MM.1S (cell line): ENCODE measurements around the gene NDUFAF8.

Experiments
- DNase-seq: peaks from one replicate; pipeline ENCODE4 v3.0.0-alpha.2; 2015
- H2AFZ ChIP-seq: fragments of 300-600 bp; sonication (generic); 2 replicates; pipeline ENCODE4 v1.6.0; 2016; ENCODE audit warnings: antibody characterized with exemption, low read length
- H3F3A ChIP-seq: fragments of 300-600 bp; sonication (generic); 2 replicates; pipeline ENCODE4 v1.6.1; 2016; ENCODE audit warnings: mild to moderate bottlenecking, antibody characterized with exemption, low read length, moderate library complexity, mixed read lengths; ENCODE audit not compliant: insufficient read depth
- H3K27ac ChIP-seq: fragments of 300-600 bp; sonication (generic); 2 replicates; pipeline ENCODE4 v1.5.1; 2016; ENCODE audit warnings: mild to moderate bottlenecking, low read length
- H3K27me3 ChIP-seq: fragments of 300-600 bp; sonication (generic); replicated peaks from 2 replicates; pipeline ENCODE4 v1.6.0; 2016; ENCODE audit warnings: low read length; ENCODE audit not compliant: insufficient read depth
- H3K36me3 ChIP-seq: fragments of 300-600 bp; sonication (generic); replicated peaks from 2 replicates; pipeline ENCODE4 v1.6.1; 2016; ENCODE audit warnings: mild to moderate bottlenecking, low read length, mixed read lengths; ENCODE audit not compliant: insufficient read depth
- H3K4me1 ChIP-seq: fragments of 300-600 bp; sonication (generic); 2 replicates; pipeline ENCODE4 v1.6.1; 2016; ENCODE audit warnings: low read length, mixed read lengths
- H3K4me2 ChIP-seq: fragments of 300-600 bp; sonication (generic); 2 replicates; pipeline ENCODE4 v1.6.0; 2016; ENCODE audit warnings: low read depth, low read length
- H3K4me3 ChIP-seq: fragments of 300-600 bp; sonication (generic); 2 replicates; pipeline ENCODE4 v1.5.1; 2016; ENCODE audit warnings: low read length, mixed read lengths
- H3K79me2 ChIP-seq: fragments of 300-600 bp; sonication (generic); 2 replicates; pipeline ENCODE4 v1.6.1; 2016; ENCODE audit warnings: mixed run types, low read length, mixed read lengths
- H3K9ac ChIP-seq: fragments of 300-600 bp; sonication (generic); 2 replicates; pipeline ENCODE4 v1.6.1; 2016; ENCODE audit warnings: low read length, mixed read lengths
- H3K9me2 ChIP-seq: fragments of 300-600 bp; sonication (generic); replicated peaks from 2 replicates; pipeline ENCODE4 v1.6.1; 2016; ENCODE audit warnings: mild to moderate bottlenecking, low read length, mixed read lengths; ENCODE audit not compliant: insufficient read depth
- H3K9me3 ChIP-seq: fragments of 300-600 bp; sonication (generic); replicated peaks from 2 replicates; pipeline ENCODE4 v1.6.1; 2016; ENCODE audit warnings: mild to moderate bottlenecking, low read length, mixed read lengths; ENCODE audit not compliant: insufficient read depth
- H4K20me1 ChIP-seq: fragments of 300-600 bp; sonication (generic); 2 replicates; pipeline ENCODE4 v1.6.1; 2016; ENCODE audit warnings: mild to moderate bottlenecking, low read length, moderate library complexity, mixed read lengths; ENCODE audit not compliant: insufficient read depth
- CTCF ChIP-seq: fragments of 300-600 bp; sonication (generic); IDR thresholded peaks from 2 replicates; pipeline ENCODE4 v1.5.1; 2016; ENCODE audit warnings: antibody characterized with exemption, low read length, mixed read lengths
- EZH2 ChIP-seq: fragments of 300-600 bp; sonication (generic); optimal IDR thresholded peaks from 2 replicates; pipeline ENCODE3; 2017; ENCODE audit warnings: low read depth, mild to moderate bottlenecking, antibody characterized with exemption, low read length, mixed read lengths
- EZH2phosphoT487 ChIP-seq: fragments of 300-600 bp; sonication (generic); IDR thresholded peaks from 2 replicates; pipeline ENCODE4 v1.6.1; 2018; ENCODE audit warnings: antibody characterized with exemption, low read length

The NDUFAF8 gene

GRCh38 chr17:81259058-81259605 is 20.0 kb downstream of the NDUFAF8 start:
- no peak overlapping the region for H3K4me2 ChIP-seq
- H2AFZ ChIP-seq = no peak overlapping the region
- no peak overlapping the region for H3K9ac ChIP-seq
- no peaks in the 10 kb centered on the region for H3K27me3 ChIP-seq
- 0 out of 2 replicates have a peak, but pooled peaks cover 3% of the 10 kb centered on the region for H3K36me3 ChIP-seq
- H3K27ac ChIP-seq = no peak overlapping the region
- DNase-seq = no peak
- H3K4me3 ChIP-seq = no peak overlapping the region
- H4K20me1 ChIP-seq = no peaks in the 10 kb centered on the region
- H3F3A ChIP-seq = no peaks in the 10 kb centered on the region
- H3K4me1 ChIP-seq = no peaks in the 10 kb centered on the region
- no peaks in the 10 kb centered on the region for H3K9me2 ChIP-seq
- no peaks in the 10 kb centered on the region for H3K79me2 ChIP-seq
- no peaks in the 10 kb centered on the region for H3K9me3 ChIP-seq
- TF ChIP-seq EZH2phosphoT487 (no peak), EZH2 (no peak), CTCF (no peak)

GRCh38 chr17:81260171-81260570 is 21.1 kb downstream of the NDUFAF8 start:
- Histone ChIP-seq H3K79me2 (no peaks in the 10 kb centered on the region), H3K27ac (no peak overlapping the region), H3K4me2 (no peak overlapping the region), H4K20me1 (no peaks in the 10 kb centered on the region), H3K27me3 (no peaks in the 10 kb centered on the region), H3K9me3 (no peaks in the 10 kb centered on the region), H3K9me2 (no peaks in the 10 kb centered on the region), H2AFZ (no peak overlapping the region), H3K36me3 (0 out of 2 replicates have a peak, but pooled peaks cover 3% of the 10 kb centered on the region), H3K9ac (no peak overlapping the region), H3K4me3 (no peak overlapping the region), H3K4me1 (no peaks in the 10 kb centered on the region), H3F3A (no peaks in the 10 kb centered on the region)
- no peak for DNase-seq
- no peak for TF ChIP-seq EZH2
- no peak for TF ChIP-seq EZH2phosphoT487
- no peak for TF ChIP-seq CTCF

GRCh38 chr17:81260641-81261040 is 21.5 kb downstream of the NDUFAF8 start:
- H2AFZ ChIP-seq = no peak overlapping the region
- no peak overlapping the region for H3K4me2 ChIP-seq
- H3K9me3 ChIP-seq = no peaks in the 10 kb centered on the region
- no peaks in the 10 kb centered on the region for H3K79me2 ChIP-seq
- no peak for DNase-seq
- no peaks in the 10 kb centered on the region for H3K4me1 ChIP-seq
- H3K4me3 ChIP-seq = no peak overlapping the region
- no peaks in the 10 kb centered on the region for H3F3A ChIP-seq
- H3K27ac ChIP-seq = no peak overlapping the region
- H3K27me3 ChIP-seq = no peaks in the 10 kb centered on the region
- H4K20me1 ChIP-seq = no peaks in the 10 kb centered on the region
- no peaks in the 10 kb centered on the region for H3K9me2 ChIP-seq
- 0 out of 2 replicates have a peak, but pooled peaks cover 3% of the 10 kb centered on the region for H3K36me3 ChIP-seq
- TF ChIP-seq CTCF (no peak), EZH2 (no peak), EZH2phosphoT487 (no peak)
- H3K9ac ChIP-seq = no peak overlapping the region
